HEK293T (cell line): Measurements from ENCODE around the gene SIPA1L3.

ENCODE experiments used
- CTCF ChIA-PET: fragments of 350-600 bp; formaldehyde crosslinking; extraction: SDS; loops from one replicate; lab custom pipeline; 2021; ENCODE audit warnings: antibody characterized with exemption, inconsistent platforms; lab: Yijun Ruan, JAX
- POLR2A ChIA-PET: fragments of 350-600 bp; formaldehyde crosslinking; extraction: SDS; loops from one replicate; lab custom pipeline; 2020; ENCODE audit warnings: antibody characterized with exemption, inconsistent platforms; lab: Yijun Ruan, JAX
- DNase-seq: peaks from one replicate; pipeline ENCODE4 v3.0.0; 2012; ENCODE audit warnings: mixed read lengths; ENCODE audit errors: extremely low spot score
- ARNT ChIP-seq: fragments of 450-650 bp; IDR thresholded peaks from 2 replicates; pipeline ENCODE4 v1.6.1; 2017; ENCODE audit warnings: mild to moderate bottlenecking
- BHLHE40 ChIP-seq: fragments of 450-650 bp; IDR thresholded peaks from 2 replicates; pipeline ENCODE4 v1.6.1; 2016; ENCODE audit warnings: mild to moderate bottlenecking, moderate library complexity, borderline replicate concordance
- CTBP1 ChIP-seq: fragments of 450-650 bp; IDR thresholded peaks from 2 replicates; pipeline ENCODE4 v1.6.1; 2016; ENCODE audit warnings: borderline replicate concordance
- ELF4 ChIP-seq: fragments of 450-650 bp; IDR thresholded peaks from 2 replicates; pipeline ENCODE4 v1.6.1; 2017; ENCODE audit warnings: antibody characterized with exemption
- FOXA1 ChIP-seq: fragments of 450-650 bp; IDR thresholded peaks from 2 replicates; pipeline ENCODE4 v1.6.1; 2016; ENCODE audit warnings: mild to moderate bottlenecking
- FOXK2 ChIP-seq: fragments of 450-650 bp; IDR thresholded peaks from 2 replicates; pipeline ENCODE4 v1.6.1; 2016; ENCODE audit warnings: mild to moderate bottlenecking
- FOXM1 ChIP-seq: fragments of 450-650 bp; IDR thresholded peaks from 2 replicates; pipeline ENCODE4 v1.6.1; 2017; ENCODE audit warnings: mild to moderate bottlenecking, borderline replicate concordance
- HDGF ChIP-seq: fragments of 450-650 bp; IDR thresholded peaks from 2 replicates; pipeline ENCODE4 v1.6.1; 2017; ENCODE audit warnings: antibody characterized with exemption, borderline replicate concordance
- L3MBTL2 ChIP-seq: fragments of 450-650 bp; conservative IDR thresholded peaks from 2 replicates; pipeline ENCODE4 v1.6.1; 2016; ENCODE audit warnings: mild to moderate bottlenecking
- LEF1 ChIP-seq: fragments of 450-650 bp; IDR thresholded peaks from 2 replicates; pipeline ENCODE4 v1.6.1; 2017; ENCODE audit warnings: mild to moderate bottlenecking, borderline replicate concordance
- NFRKB ChIP-seq: fragments of 450-650 bp; IDR thresholded peaks from 2 replicates; pipeline ENCODE4 v1.6.1; 2016; ENCODE audit warnings: mild to moderate bottlenecking, moderate library complexity
- SP1 ChIP-seq: fragments of 450-650 bp; IDR thresholded peaks from 2 replicates; pipeline ENCODE4 v1.6.1; 2017
- SUZ12 ChIP-seq: fragments of 450-650 bp; IDR thresholded peaks from 2 replicates; pipeline ENCODE4 v1.6.1; 2016; ENCODE audit warnings: mild to moderate bottlenecking
- TARDBP ChIP-seq: fragments of 450-650 bp; IDR thresholded peaks from 2 replicates; pipeline ENCODE4 v1.6.1; 2016
- ZNF384 ChIP-seq: fragments of 450-650 bp; IDR thresholded peaks from 2 replicates; pipeline ENCODE4 v1.6.1; 2016
- TF ChIP-seq, protein P1 (sequence below): fragments of 450-650 bp; IDR thresholded peaks from 2 replicates; pipeline ENCODE4 v1.6.1; 2016

The SIPA1L3 gene

GRCh38 chr19:38162094-38162493 lies 255.1 kb downstream of the SIPA1L3 start:
- ChIA-PET CTCF (no interaction called here), POLR2A (no interaction called here)
- DNase-seq: no peak
- TF ChIP-seq HDGF: no peak
- TF ChIP-seq FOXA1: no peak
- TF ChIP-seq ELF4: no peak
- TF ChIP-seq, protein P1, sequence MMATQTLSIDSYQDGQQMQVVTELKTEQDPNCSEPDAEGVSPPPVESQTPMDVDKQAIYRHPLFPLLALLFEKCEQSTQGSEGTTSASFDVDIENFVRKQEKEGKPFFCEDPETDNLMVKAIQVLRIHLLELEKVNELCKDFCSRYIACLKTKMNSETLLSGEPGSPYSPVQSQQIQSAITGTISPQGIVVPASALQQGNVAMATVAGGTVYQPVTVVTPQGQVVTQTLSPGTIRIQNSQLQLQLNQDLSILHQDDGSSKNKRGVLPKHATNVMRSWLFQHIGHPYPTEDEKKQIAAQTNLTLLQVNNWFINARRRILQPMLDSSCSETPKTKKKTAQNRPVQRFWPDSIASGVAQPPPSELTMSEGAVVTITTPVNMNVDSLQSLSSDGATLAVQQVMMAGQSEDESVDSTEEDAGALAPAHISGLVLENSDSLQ: no peak
- no peak for TF ChIP-seq TARDBP
- TF ChIP-seq FOXM1: no peak
- no peak for TF ChIP-seq CTBP1
- TF ChIP-seq ZNF384: no peak
- TF ChIP-seq NFRKB: no peak
- no peak for TF ChIP-seq SP1
- TF ChIP-seq ARNT: no peak
- no peak for TF ChIP-seq SUZ12
- TF ChIP-seq FOXK2: no peak
- no peak for TF ChIP-seq BHLHE40
- TF ChIP-seq L3MBTL2: no peak
- TF ChIP-seq LEF1: no peak

GRCh38 chr19:38162632-38163031 lies 255.6 kb downstream of the SIPA1L3 start:
- no peak for TF ChIP-seq FOXK2
- TF ChIP-seq, protein P1: peak; percentile 44; the same call in 1 of the 2 replicates
- TF ChIP-seq TARDBP: no peak
- no peak for DNase-seq
- CTCF ChIA-PET: no interaction called here
- POLR2A ChIA-PET: no interaction called here

- ChIA-PET CTCF (no interaction called here), POLR2A (no interaction called here)
- no peak for DNase-seq
- TF ChIP-seq HDGF (no peak), SP1 (no peak), FOXM1 (no peak), ARNT (no peak), CTBP1 (no peak), FOXK2 (no peak), BHLHE40 (no peak), SUZ12 (no peak), FOXA1 (no peak), TARDBP (no peak), LEF1 (no peak)
- TF ChIP-seq, protein P1: no peak
Observed at GRCh38 chr19:38163419-38164290, 256.6 kb downstream of the SIPA1L3 start.

DNA sequence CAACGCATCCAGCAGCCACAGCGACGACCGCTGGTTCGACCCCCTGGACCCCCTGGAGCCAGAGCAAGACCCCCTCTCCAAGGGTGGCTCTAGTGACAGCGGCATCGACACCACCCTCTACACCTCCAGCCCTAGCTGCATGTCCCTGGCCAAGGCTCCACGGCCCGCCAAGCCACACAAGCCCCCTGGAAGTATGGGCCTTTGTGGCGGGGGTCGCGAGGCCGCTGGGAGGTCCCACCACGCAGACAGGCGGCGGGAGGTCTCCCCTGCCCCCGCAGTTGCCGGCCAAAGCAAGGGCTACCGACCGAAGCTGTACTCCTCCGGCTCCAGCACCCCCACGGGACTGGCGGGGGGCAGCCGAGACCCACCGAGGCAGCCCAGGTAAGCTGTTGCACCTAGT lies 257.5 kb downstream of the SIPA1L3 start:
- POLR2A ChIA-PET: no interaction called here
- no peak for TF ChIP-seq ZNF384
- no peak for TF ChIP-seq SP1
- no peak for TF ChIP-seq BHLHE40
- TF ChIP-seq LEF1: no peak
- TF ChIP-seq L3MBTL2: no peak
- TF ChIP-seq NFRKB: no peak
- TF ChIP-seq FOXM1: no peak
- TF ChIP-seq ELF4: no peak
- TF ChIP-seq ARNT: no peak
- TF ChIP-seq, protein P1: no peak
- TF ChIP-seq FOXK2: no peak
- TF ChIP-seq CTBP1: no peak
- TF ChIP-seq HDGF: no peak
- TF ChIP-seq SUZ12: no peak
- TF ChIP-seq TARDBP: no peak
- no peak for TF ChIP-seq FOXA1
- CTCF ChIA-PET: no interaction called here
- DNase-seq: no peak

- ChIA-PET CTCF (no interaction called here), POLR2A (no interaction called here)
- no peak for DNase-seq
- TF ChIP-seq FOXA1: no peak
- TF ChIP-seq L3MBTL2: no peak
- TF ChIP-seq, protein P1: no peak
- TF ChIP-seq SUZ12: no peak
- no peak for TF ChIP-seq SP1
Observed at GRCh38 chr19:38165335-38165734, 258.3 kb downstream of the SIPA1L3 start.
